Liver (tissue), 9 donors: Measurements from ENCODE around the gene RADIL. TPM values are rescaled to one million over a fixed set of nuclear protein-coding genes. Genes with fewer than 3 reads are reported as not detected.

Experiments used
- DNase-seq: peaks from one replicate; pipeline ENCODE4 v3.0.0-alpha.2; 2017; ENCODE audit warnings: low spot score
- H3K27ac ChIP-seq, 2 donors: one replicate each; pipeline ENCODE4 v1.7.0; 2013; ENCODE audit warnings: inconsistent platforms in 2 of 2, low read length in 2 of 2, control low read depth in 1 of 2, low read depth in 1 of 2, mild to moderate bottlenecking in 1 of 2
- H3K27me3 ChIP-seq, 4 donors: one replicate each; pipeline versions ENCODE4 v1.6.1 to v1.7.0; 2013; ENCODE audit warnings: low read length in 3 of 4, inconsistent platforms in 1 of 4, mild to moderate bottlenecking in 1 of 4, moderate library complexity in 1 of 4; ENCODE audit not compliant: control insufficient read depth in 4 of 4, insufficient read depth in 4 of 4
- H3K36me3 ChIP-seq, 4 donors: one replicate each; pipeline versions ENCODE4 v1.6.1 to v1.7.0; 2013; ENCODE audit warnings: low read length in 3 of 4, mild to moderate bottlenecking in 3 of 4, low read depth in 1 of 4, moderate library complexity in 1 of 4; ENCODE audit not compliant: control insufficient read depth in 4 of 4, insufficient read depth in 3 of 4
- H3K4me1 ChIP-seq, 4 donors: one replicate each; pipeline versions ENCODE4 v1.6.1 to v1.7.0; 2013; ENCODE audit warnings: low read length in 3 of 4, mild to moderate bottlenecking in 3 of 4, moderate library complexity in 1 of 4; ENCODE audit not compliant: control insufficient read depth in 4 of 4, insufficient read depth in 4 of 4
- H3K4me3 ChIP-seq, 3 donors: one replicate each; pipeline versions ENCODE4 v1.6.1 to v1.7.0; 2013; ENCODE audit warnings: low read length in 3 of 3, control low read depth in 1 of 3, low read depth in 1 of 3, mild to moderate bottlenecking in 1 of 3
- H3K9ac ChIP-seq, 2 donors: one replicate each; pipeline ENCODE4 v1.7.0; 2013; ENCODE audit warnings: low read length in 2 of 2, mild to moderate bottlenecking in 2 of 2, moderate library complexity in 2 of 2, control low read depth in 1 of 2, low read depth in 1 of 2
- H3K9me3 ChIP-seq, 4 donors: one replicate each; pipeline versions ENCODE4 v1.6.1 to v1.7.0; 2013; ENCODE audit warnings: low read length in 3 of 4; ENCODE audit not compliant: control insufficient read depth in 4 of 4
- EGR1 ChIP-seq, 2 donors: IDR thresholded peaks; 2 replicates each; pipeline ENCODE4 v1.6.1; 2016 to 2018; ENCODE audit warnings: antibody characterized with exemption in 2 of 2, low read depth in 2 of 2
- FOXA1 ChIP-seq: IDR thresholded peaks from 2 replicates; pipeline ENCODE4 v1.6.1; 2016; ENCODE audit warnings: antibody characterized with exemption
- FOXA2 ChIP-seq: IDR thresholded peaks from 2 replicates; pipeline ENCODE4 v1.6.1; 2016; ENCODE audit warnings: antibody characterized with exemption
- GABPA ChIP-seq, 2 donors: IDR thresholded peaks in 1 of 2; conservative IDR thresholded peaks in 1 of 2; 2 replicates each; pipeline ENCODE4 v1.6.1; 2016; ENCODE audit warnings: antibody characterized with exemption in 2 of 2, mild to moderate bottlenecking in 1 of 2, moderate library complexity in 1 of 2
- HNF4A ChIP-seq, 2 donors: conservative IDR thresholded peaks; 2 replicates each; pipeline ENCODE4 v1.6.1; 2016; ENCODE audit warnings: antibody characterized with exemption in 2 of 2, mild to moderate bottlenecking in 2 of 2
- HNF4G ChIP-seq: IDR thresholded peaks from 2 replicates; pipeline ENCODE4 v1.6.1; 2016; ENCODE audit warnings: antibody characterized with exemption
- JUND ChIP-seq, 2 donors: IDR thresholded peaks; 2 replicates each; pipeline ENCODE4 v1.6.1; 2016; ENCODE audit warnings: antibody characterized with exemption in 2 of 2
- NR2F2 ChIP-seq: IDR thresholded peaks from 2 replicates; pipeline ENCODE4 v1.6.1; 2016; ENCODE audit warnings: antibody characterized with exemption
- RAD21 ChIP-seq, 2 donors: IDR thresholded peaks; 2 replicates each; pipeline ENCODE4 v1.6.1; 2016; ENCODE audit warnings: antibody characterized with exemption in 2 of 2, mild to moderate bottlenecking in 2 of 2
- RXRA ChIP-seq, 2 donors: IDR thresholded peaks; 2 replicates each; pipeline ENCODE4 v1.6.1; 2017 to 2018; ENCODE audit warnings: antibody characterized with exemption in 2 of 2, mild to moderate bottlenecking in 1 of 2
- SP1 ChIP-seq: IDR thresholded peaks from 2 replicates; pipeline ENCODE4 v1.6.1; 2018; ENCODE audit warnings: antibody characterized with exemption, mild to moderate bottlenecking
- TAF1 ChIP-seq: conservative IDR thresholded peaks from 2 replicates; pipeline ENCODE4 v1.6.1; 2016; ENCODE audit warnings: antibody characterized with exemption, mild to moderate bottlenecking
- YY1 ChIP-seq: IDR thresholded peaks from 2 replicates; pipeline ENCODE4 v1.6.1; 2016; ENCODE audit warnings: antibody characterized with exemption, mild to moderate bottlenecking
- WGBS: extraction: QIAGEN DNeasy Blood & Tissue Kit; methylation state at CpG from one replicate; pipeline ENCODE4 v1.1.7; 2013; 5-methylcytosine and 5-hydroxymethylcytosine counted together
- polyA plus RNA-seq, 2 donors: library from polyadenylated mRNA; stranded (reverse) in 1 of 2; unstranded in 1 of 2; fragments of 200-250 nt in 1 of 2; fragments of >200 nt in 1 of 2; fragmentation: Nextera tagmentation in 1 of 2; extraction: Ambion mirVana in 1 of 2; gene quantifications; one replicate each; pipeline versions ENCODE4 v1.2.1 to v1.2.3, GENCODE V29; 2013 to 2015
- total RNA-seq, 2 donors: library from RNA; depleted of rRNA; stranded (reverse); fragments of >200 nt; gene quantifications; one replicate each; pipeline ENCODE4 v1.2.3, GENCODE V29; 2014
- TF ChIP-seq, protein P1 (sequence below): IDR thresholded peaks from 2 replicates; pipeline ENCODE4 v1.6.1; 2016; ENCODE audit warnings: antibody characterized with exemption, mild to moderate bottlenecking
- TF ChIP-seq, protein P2 (sequence below): IDR thresholded peaks from 2 replicates; pipeline ENCODE4 v1.6.1; 2016; ENCODE audit warnings: antibody characterized with exemption
- TF ChIP-seq, protein P3 (sequence below): IDR thresholded peaks from 2 replicates; pipeline ENCODE4 v1.6.1; 2016; ENCODE audit warnings: antibody characterized with exemption
- TF ChIP-seq, protein P4 (sequence below): IDR thresholded peaks from 2 replicates; pipeline ENCODE4 v1.6.1; 2016; ENCODE audit warnings: antibody characterized with exemption
- TF ChIP-seq, protein P5 (sequence below): fragments of 150-350 bp; IDR thresholded peaks from 2 replicates; pipeline ENCODE4 v1.5.1; 2017; ENCODE audit warnings: improper control_type of control experiment, low read depth, low read length; ENCODE audit not compliant: missing input control
- donor health status: healthy.
- donor health status: healthy.
- donor health status: healthy.
- donor health status: healthy.
- donor health status: healthy.

Gene RADIL
- total and polyA plus RNA-seq, 4 donors, result 0.14 to 0.25 (median 0.21) TPM; not detected in 1

DNA sequence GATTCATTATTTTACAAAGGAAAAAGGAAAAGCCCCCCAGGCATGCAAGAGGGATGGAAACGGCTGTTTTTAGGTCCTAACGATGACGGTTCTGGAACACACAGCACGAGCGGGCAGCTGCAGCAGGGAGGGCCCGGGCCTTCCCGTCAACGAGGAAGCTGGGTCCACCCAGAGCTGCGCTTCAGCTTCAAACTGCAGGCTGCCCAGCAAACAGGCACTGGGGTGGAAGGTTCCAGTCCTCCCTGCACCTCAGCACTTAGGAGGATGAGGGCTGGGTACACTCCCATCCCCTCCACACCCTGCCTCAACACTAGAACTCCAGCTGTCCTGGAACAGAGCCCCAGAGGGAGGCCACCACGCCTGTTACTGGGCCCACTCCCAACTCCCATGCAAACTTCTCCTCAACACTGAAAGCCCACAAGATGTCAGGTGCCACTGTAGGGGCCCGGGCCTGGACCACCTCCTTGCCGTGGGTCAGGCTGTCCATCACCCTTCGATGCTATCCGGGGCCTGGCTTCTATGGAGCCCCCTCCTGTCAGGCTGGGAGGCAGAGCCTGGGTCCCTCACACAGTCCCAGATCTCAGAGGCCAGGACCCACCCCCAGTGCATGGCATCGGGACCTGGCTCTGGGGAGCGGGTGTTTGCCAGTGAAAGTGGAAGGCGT lies 54.7 kb downstream of the RADIL start:
- H3K4me1 ChIP-seq, result no peaks in the 10 kb centered on the region
- no peaks in the 10 kb centered on the region for H3K9me3 ChIP-seq
- TF ChIP-seq FOXA2 (no peak), JUND (IDR thresholded peaks at IDR 0.05) (no peak), TAF1 (no peak), RXRA (IDR thresholded peaks at IDR 0.05) (no peak), HNF4A (conservative IDR thresholded peaks at IDR 0.05) (no peak), FOXA1 (no peak), YY1 (no peak), RAD21 (IDR thresholded peaks at IDR 0.05) (no peak), EGR1 (IDR thresholded peaks at IDR 0.05; ENCODE audit: low read depth in 2 of 2) (no peak), NR2F2 (no peak), HNF4G (no peak), GABPA (IDR thresholded peaks at IDR 0.05 in 1 of 2, conservative IDR thresholded peaks at IDR 0.05 in 1 of 2) (no peak), SP1 (no peak)
- TF ChIP-seq, protein P1, sequence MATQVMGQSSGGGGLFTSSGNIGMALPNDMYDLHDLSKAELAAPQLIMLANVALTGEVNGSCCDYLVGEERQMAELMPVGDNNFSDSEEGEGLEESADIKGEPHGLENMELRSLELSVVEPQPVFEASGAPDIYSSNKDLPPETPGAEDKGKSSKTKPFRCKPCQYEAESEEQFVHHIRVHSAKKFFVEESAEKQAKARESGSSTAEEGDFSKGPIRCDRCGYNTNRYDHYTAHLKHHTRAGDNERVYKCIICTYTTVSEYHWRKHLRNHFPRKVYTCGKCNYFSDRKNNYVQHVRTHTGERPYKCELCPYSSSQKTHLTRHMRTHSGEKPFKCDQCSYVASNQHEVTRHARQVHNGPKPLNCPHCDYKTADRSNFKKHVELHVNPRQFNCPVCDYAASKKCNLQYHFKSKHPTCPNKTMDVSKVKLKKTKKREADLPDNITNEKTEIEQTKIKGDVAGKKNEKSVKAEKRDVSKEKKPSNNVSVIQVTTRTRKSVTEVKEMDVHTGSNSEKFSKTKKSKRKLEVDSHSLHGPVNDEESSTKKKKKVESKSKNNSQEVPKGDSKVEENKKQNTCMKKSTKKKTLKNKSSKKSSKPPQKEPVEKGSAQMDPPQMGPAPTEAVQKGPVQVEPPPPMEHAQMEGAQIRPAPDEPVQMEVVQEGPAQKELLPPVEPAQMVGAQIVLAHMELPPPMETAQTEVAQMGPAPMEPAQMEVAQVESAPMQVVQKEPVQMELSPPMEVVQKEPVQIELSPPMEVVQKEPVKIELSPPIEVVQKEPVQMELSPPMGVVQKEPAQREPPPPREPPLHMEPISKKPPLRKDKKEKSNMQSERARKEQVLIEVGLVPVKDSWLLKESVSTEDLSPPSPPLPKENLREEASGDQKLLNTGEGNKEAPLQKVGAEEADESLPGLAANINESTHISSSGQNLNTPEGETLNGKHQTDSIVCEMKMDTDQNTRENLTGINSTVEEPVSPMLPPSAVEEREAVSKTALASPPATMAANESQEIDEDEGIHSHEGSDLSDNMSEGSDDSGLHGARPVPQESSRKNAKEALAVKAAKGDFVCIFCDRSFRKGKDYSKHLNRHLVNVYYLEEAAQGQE, result no peak
- TF ChIP-seq, protein P2, sequence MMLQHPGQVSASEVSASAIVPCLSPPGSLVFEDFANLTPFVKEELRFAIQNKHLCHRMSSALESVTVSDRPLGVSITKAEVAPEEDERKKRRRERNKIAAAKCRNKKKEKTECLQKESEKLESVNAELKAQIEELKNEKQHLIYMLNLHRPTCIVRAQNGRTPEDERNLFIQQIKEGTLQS, result no peak
- TF ChIP-seq, protein P3, sequence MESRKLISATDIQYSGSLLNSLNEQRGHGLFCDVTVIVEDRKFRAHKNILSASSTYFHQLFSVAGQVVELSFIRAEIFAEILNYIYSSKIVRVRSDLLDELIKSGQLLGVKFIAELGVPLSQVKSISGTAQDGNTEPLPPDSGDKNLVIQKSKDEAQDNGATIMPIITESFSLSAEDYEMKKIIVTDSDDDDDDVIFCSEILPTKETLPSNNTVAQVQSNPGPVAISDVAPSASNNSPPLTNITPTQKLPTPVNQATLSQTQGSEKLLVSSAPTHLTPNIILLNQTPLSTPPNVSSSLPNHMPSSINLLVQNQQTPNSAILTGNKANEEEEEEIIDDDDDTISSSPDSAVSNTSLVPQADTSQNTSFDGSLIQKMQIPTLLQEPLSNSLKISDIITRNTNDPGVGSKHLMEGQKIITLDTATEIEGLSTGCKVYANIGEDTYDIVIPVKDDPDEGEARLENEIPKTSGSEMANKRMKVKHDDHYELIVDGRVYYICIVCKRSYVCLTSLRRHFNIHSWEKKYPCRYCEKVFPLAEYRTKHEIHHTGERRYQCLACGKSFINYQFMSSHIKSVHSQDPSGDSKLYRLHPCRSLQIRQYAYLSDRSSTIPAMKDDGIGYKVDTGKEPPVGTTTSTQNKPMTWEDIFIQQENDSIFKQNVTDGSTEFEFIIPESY, result no peak
- TF ChIP-seq, protein P4, sequence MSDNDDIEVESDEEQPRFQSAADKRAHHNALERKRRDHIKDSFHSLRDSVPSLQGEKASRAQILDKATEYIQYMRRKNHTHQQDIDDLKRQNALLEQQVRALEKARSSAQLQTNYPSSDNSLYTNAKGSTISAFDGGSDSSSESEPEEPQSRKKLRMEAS, result no peak
- TF ChIP-seq, protein P5, sequence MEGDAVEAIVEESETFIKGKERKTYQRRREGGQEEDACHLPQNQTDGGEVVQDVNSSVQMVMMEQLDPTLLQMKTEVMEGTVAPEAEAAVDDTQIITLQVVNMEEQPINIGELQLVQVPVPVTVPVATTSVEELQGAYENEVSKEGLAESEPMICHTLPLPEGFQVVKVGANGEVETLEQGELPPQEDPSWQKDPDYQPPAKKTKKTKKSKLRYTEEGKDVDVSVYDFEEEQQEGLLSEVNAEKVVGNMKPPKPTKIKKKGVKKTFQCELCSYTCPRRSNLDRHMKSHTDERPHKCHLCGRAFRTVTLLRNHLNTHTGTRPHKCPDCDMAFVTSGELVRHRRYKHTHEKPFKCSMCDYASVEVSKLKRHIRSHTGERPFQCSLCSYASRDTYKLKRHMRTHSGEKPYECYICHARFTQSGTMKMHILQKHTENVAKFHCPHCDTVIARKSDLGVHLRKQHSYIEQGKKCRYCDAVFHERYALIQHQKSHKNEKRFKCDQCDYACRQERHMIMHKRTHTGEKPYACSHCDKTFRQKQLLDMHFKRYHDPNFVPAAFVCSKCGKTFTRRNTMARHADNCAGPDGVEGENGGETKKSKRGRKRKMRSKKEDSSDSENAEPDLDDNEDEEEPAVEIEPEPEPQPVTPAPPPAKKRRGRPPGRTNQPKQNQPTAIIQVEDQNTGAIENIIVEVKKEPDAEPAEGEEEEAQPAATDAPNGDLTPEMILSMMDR, result no peak
- WGBS, result 86% methylated on average over 17 of the region's 17 CpGs
- H3K36me3 ChIP-seq, result no peaks in the 10 kb centered on the region
- DNase-seq, result no peak
- no peak overlapping the region for H3K27ac ChIP-seq
- no peaks in the 10 kb centered on the region for H3K27me3 ChIP-seq
- H3K9ac ChIP-seq, result no peak overlapping the region
- no peak overlapping the region for H3K4me3 ChIP-seq
